HUES48 (cell line): ENCODE measurements around the gene DIO1.

Source experiments
- H3K27ac ChIP-seq: one replicate; pipeline ENCODE4 v1.7.0; 2013; ENCODE audit warnings: low read depth, low read length, inconsistent platforms
- H3K27me3 ChIP-seq: 2 replicates; pipeline ENCODE4 v1.6.1; 2013; ENCODE audit warnings: mild to moderate bottlenecking, low read length; ENCODE audit not compliant: control insufficient read depth, insufficient read depth
- H3K36me3 ChIP-seq: 2 replicates; pipeline ENCODE4 v1.6.1; 2013; ENCODE audit warnings: low read length; ENCODE audit not compliant: control insufficient read depth, insufficient read depth
- H3K4me1 ChIP-seq: 2 replicates; pipeline ENCODE4 v1.6.1; 2013; ENCODE audit warnings: mild to moderate bottlenecking, low read length; ENCODE audit not compliant: control insufficient read depth, insufficient read depth
- H3K4me3 ChIP-seq: 2 replicates; pipeline ENCODE4 v1.5.1; 2013; ENCODE audit warnings: mild to moderate bottlenecking, low read depth, low read length
- H3K9ac ChIP-seq: 2 replicates; pipeline ENCODE4 v1.6.1; 2013; ENCODE audit warnings: mild to moderate bottlenecking, low read depth, low read length, moderate library complexity
- H3K9me3 ChIP-seq: 2 replicates; pipeline ENCODE4 v1.6.1; 2013; ENCODE audit warnings: low read length; ENCODE audit not compliant: control insufficient read depth, insufficient read depth

Gene DIO1

GRCh38 chr1:53943490-53944043, 49.6 kb downstream of the DIO1 start:
- Histone ChIP-seq H3K27me3 (no peaks in the 10 kb centered on the region), H3K4me3 (no peak overlapping the region), H3K4me1 (peaks cover 15% of the 10 kb centered on the region), H3K27ac (peak overlapping the region; percentile 10), H3K9ac (no peak overlapping the region), H3K9me3 (no peaks in the 10 kb centered on the region), H3K36me3 (peaks cover 7% of the 10 kb centered on the region; the same call in 1 of the 2 replicates)

GRCh38 chr1:53944469-53945182, 50.6 kb downstream of the DIO1 start:
- H3K9me3 ChIP-seq: no peaks in the 10 kb centered on the region
- H3K9ac ChIP-seq: peak overlapping the region; percentile 48; the same call in 1 of the 2 replicates
- H3K27ac ChIP-seq: no peak overlapping the region
- peaks cover 7% of the 10 kb centered on the region; the same call in 1 of the 2 replicates for H3K36me3 ChIP-seq
- H3K4me3 ChIP-seq: peak overlapping the region; percentile 84
- H3K27me3 ChIP-seq: no peaks in the 10 kb centered on the region
- peaks cover 17% of the 10 kb centered on the region for H3K4me1 ChIP-seq

GRCh38 chr1:53945183-53945432, 51.1 kb downstream of the DIO1 start:
- Histone ChIP-seq H3K36me3 (peaks cover 7% of the 10 kb centered on the region; the same call in 1 of the 2 replicates), H3K27me3 (no peaks in the 10 kb centered on the region), H3K9me3 (no peaks in the 10 kb centered on the region), H3K9ac (peak overlapping the region; percentile 48), H3K4me3 (peak overlapping the region; percentile 84), H3K27ac (peak overlapping the region; percentile 68), H3K4me1 (peaks cover 17% of the 10 kb centered on the region)

- peaks cover 20% of the 10 kb centered on the region for H3K4me1 ChIP-seq
- peak within 1 kb of the TSS; percentile 90 for H3K27ac ChIP-seq
- no peaks in the 10 kb centered on the region for H3K9me3 ChIP-seq
- H3K9ac ChIP-seq: peak within 1 kb of the TSS; percentile 53
- H3K36me3 ChIP-seq: peaks cover 7% of the 10 kb centered on the region; the same call in 1 of the 2 replicates
- peak within 1 kb of the TSS; percentile 87 for H3K4me3 ChIP-seq
- no peaks in the 10 kb centered on the region for H3K27me3 ChIP-seq
Observed at GRCh38 chr1:53945433-53946251, 51.7 kb downstream of the DIO1 start, which contains the start of gene IFT25. Gene IFT25 (minus strand): TSS chr1:53945699. CDS start chr1:53940082, 5,617 bp downstream.

GRCh38 chr1:53946252-53947171, 52.5 kb downstream of the DIO1 start, which contains the start of gene LRRC42:
Gene LRRC42 (plus strand): TSS chr1:53946350. CDS start chr1:53952000, 5,650 bp downstream.
- Histone ChIP-seq H3K9ac (peak within 1 kb of the TSS; percentile 53), H3K27me3 (no peaks in the 10 kb centered on the region), H3K27ac (peak within 1 kb of the TSS; percentile 90), H3K4me1 (peaks cover 26% of the 10 kb centered on the region), H3K9me3 (no peaks in the 10 kb centered on the region), H3K36me3 (peaks cover 7% of the 10 kb centered on the region), H3K4me3 (peak within 1 kb of the TSS; percentile 87)

- Histone ChIP-seq H3K4me1 (peaks cover 26% of the 10 kb centered on the region), H3K27me3 (no peaks in the 10 kb centered on the region), H3K9me3 (no peaks in the 10 kb centered on the region), H3K9ac (no peak overlapping the region), H3K27ac (no peak overlapping the region), H3K36me3 (peaks cover 15% of the 10 kb centered on the region), H3K4me3 (peak overlapping the region; percentile 87)
Observed at GRCh38 chr1:53947172-53947907, 53.4 kb downstream of the DIO1 start.

GRCh38 chr1:53948291-53948690, 54.3 kb downstream of the DIO1 start:
- Histone ChIP-seq H3K27ac (no peak overlapping the region), H3K4me1 (peaks cover 23% of the 10 kb centered on the region), H3K36me3 (peaks cover 25% of the 10 kb centered on the region), H3K27me3 (no peaks in the 10 kb centered on the region), H3K4me3 (no peak overlapping the region), H3K9ac (no peak overlapping the region), H3K9me3 (no peaks in the 10 kb centered on the region)

- H3K4me3 ChIP-seq: no peak overlapping the region
- H3K36me3 ChIP-seq: peaks cover 34% of the 10 kb centered on the region
- H3K4me1 ChIP-seq: peaks cover 23% of the 10 kb centered on the region
- no peaks in the 10 kb centered on the region for H3K9me3 ChIP-seq
- H3K27ac ChIP-seq: no peak overlapping the region
- no peak overlapping the region for H3K9ac ChIP-seq
- no peaks in the 10 kb centered on the region for H3K27me3 ChIP-seq
Observed at GRCh38 chr1:53949023-53949990, 55.3 kb downstream of the DIO1 start.

- Histone ChIP-seq H3K27ac (no peak overlapping the region), H3K4me3 (no peak overlapping the region), H3K27me3 (no peaks in the 10 kb centered on the region), H3K4me1 (peaks cover 17% of the 10 kb centered on the region), H3K9ac (no peak overlapping the region), H3K36me3 (peaks cover 42% of the 10 kb centered on the region), H3K9me3 (no peaks in the 10 kb centered on the region)
Observed at GRCh38 chr1:53951697-53952096, 57.7 kb downstream of the DIO1 start.
